ENCODE measurements around the gene CD151.

The CD151 gene

GRCh38 chr11:854601-855329 lies 22.0 kb downstream of the CD151 start:
- H3K9me3 ChIP-seq (ENCODE audit: low read length): no peaks in the 10 kb centered on the region
- H3K36me3 ChIP-seq (ENCODE audit: insufficient read depth, low read length): no peaks in the 10 kb centered on the region
- no peak overlapping the region for H3K4me3 ChIP-seq (ENCODE audit: low read depth, low read length, poor library complexity, severe bottlenecking)
- H4K20me1 ChIP-seq (ENCODE audit: insufficient read depth, low read length): no peaks in the 10 kb centered on the region
- no peak overlapping the region for H3K9ac ChIP-seq (ENCODE audit: low read length)
- H3K27ac ChIP-seq (ENCODE audit: low read depth, low read length, poor library complexity, severe bottlenecking): no peak overlapping the region
- no peaks in the 10 kb centered on the region; the same call in 1 of the 2 replicates for H3K27me3 ChIP-seq (ENCODE audit: insufficient read depth, low read length)
- no peak overlapping the region for H2AFZ ChIP-seq (ENCODE audit: low read length)
- no peaks in the 10 kb centered on the region for H3K79me2 ChIP-seq (ENCODE audit: insufficient read depth, low read length)
- peaks cover 16% of the 10 kb centered on the region for H3K4me1 ChIP-seq (ENCODE audit: insufficient read depth, low read length, severe bottlenecking)
- no peaks in the 10 kb centered on the region for H3K9me2 ChIP-seq (ENCODE audit: low read depth, low read length)
- H3F3A ChIP-seq (ENCODE audit: insufficient read depth, low read length): no peaks in the 10 kb centered on the region
- no peak overlapping the region for H3K4me2 ChIP-seq (ENCODE audit: low read length)
- TF ChIP-seq EZH2 (IDR thresholded peaks at IDR 0.05; ENCODE audit: borderline replicate concordance, low read length) (no peak), CTCF (IDR thresholded peaks at IDR 0.05; ENCODE audit: low read length) (no peak)

- no peaks in the 10 kb centered on the region for H3K79me2 ChIP-seq (ENCODE audit: insufficient read depth, low read length)
- H3K9me3 ChIP-seq (ENCODE audit: low read length): no peaks in the 10 kb centered on the region
- no peak for TF ChIP-seq CTCF (IDR thresholded peaks at IDR 0.05; ENCODE audit: low read length)
- no peak for TF ChIP-seq EZH2 (IDR thresholded peaks at IDR 0.05; ENCODE audit: borderline replicate concordance, low read length)
- no peak overlapping the region for H3K9ac ChIP-seq (ENCODE audit: low read length)
- no peak overlapping the region for H2AFZ ChIP-seq (ENCODE audit: low read length)
- no peaks in the 10 kb centered on the region for H3F3A ChIP-seq (ENCODE audit: insufficient read depth, low read length)
- H3K4me3 ChIP-seq (ENCODE audit: low read depth, low read length, poor library complexity, severe bottlenecking): no peak overlapping the region
- no peak overlapping the region for H3K4me2 ChIP-seq (ENCODE audit: low read length)
- no peaks in the 10 kb centered on the region; the same call in 1 of the 2 replicates for H3K27me3 ChIP-seq (ENCODE audit: insufficient read depth, low read length)
- peaks cover 11% of the 10 kb centered on the region for H3K4me1 ChIP-seq (ENCODE audit: insufficient read depth, low read length, severe bottlenecking)
- no peaks in the 10 kb centered on the region for H4K20me1 ChIP-seq (ENCODE audit: insufficient read depth, low read length)
- no peak overlapping the region for H3K27ac ChIP-seq (ENCODE audit: low read depth, low read length, poor library complexity, severe bottlenecking)
- H3K9me2 ChIP-seq (ENCODE audit: low read depth, low read length): no peaks in the 10 kb centered on the region
- no peaks in the 10 kb centered on the region for H3K36me3 ChIP-seq (ENCODE audit: insufficient read depth, low read length)
These were observed 22.6 kb downstream of the CD151 start for GRCh38 chr11:855330-855674.

GRCh38 chr11:855796-856195 lies 23.0 kb downstream of the CD151 start:
- H3K9me3 ChIP-seq (ENCODE audit: low read length): no peaks in the 10 kb centered on the region
- no peak overlapping the region for H2AFZ ChIP-seq (ENCODE audit: low read length)
- no peak overlapping the region for H3K4me3 ChIP-seq (ENCODE audit: low read depth, low read length, poor library complexity, severe bottlenecking)
- no peak overlapping the region for H3K27ac ChIP-seq (ENCODE audit: low read depth, low read length, poor library complexity, severe bottlenecking)
- TF ChIP-seq EZH2 (IDR thresholded peaks at IDR 0.05; ENCODE audit: borderline replicate concordance, low read length): no peak
- TF ChIP-seq CTCF (IDR thresholded peaks at IDR 0.05; ENCODE audit: low read length): no peak
- H3K27me3 ChIP-seq (ENCODE audit: insufficient read depth, low read length): no peaks in the 10 kb centered on the region; the same call in 1 of the 2 replicates
- H3K79me2 ChIP-seq (ENCODE audit: insufficient read depth, low read length): no peaks in the 10 kb centered on the region
- H3K9me2 ChIP-seq (ENCODE audit: low read depth, low read length): no peaks in the 10 kb centered on the region
- H3F3A ChIP-seq (ENCODE audit: insufficient read depth, low read length): no peaks in the 10 kb centered on the region
- H4K20me1 ChIP-seq (ENCODE audit: insufficient read depth, low read length): no peaks in the 10 kb centered on the region
- H3K9ac ChIP-seq (ENCODE audit: low read length): no peak overlapping the region
- H3K4me2 ChIP-seq (ENCODE audit: low read length): no peak overlapping the region
- no peaks in the 10 kb centered on the region for H3K36me3 ChIP-seq (ENCODE audit: insufficient read depth, low read length)
- H3K4me1 ChIP-seq (ENCODE audit: insufficient read depth, low read length, severe bottlenecking): peaks cover 7% of the 10 kb centered on the region
